OCI-LY3 (cell line): ENCODE measurements around the gene APOL3.

Source experiments
- CTCF ChIP-seq: fragments of 200-600, 300-600 bp; sonication (generic); IDR thresholded peaks from 2 replicates; pipeline ENCODE4 v1.5.1; 2014; ENCODE audit warnings: antibody characterized with exemption, low read length, low read depth
- EZH2phosphoT487 ChIP-seq: fragments of 200-600 bp; shearing (Covaris generic); IDR thresholded peaks from 2 replicates; pipeline ENCODE4 v1.6.1; 2018; ENCODE audit warnings: antibody characterized with exemption, mixed run types, low read depth

GRCh38 chr22:36180928-36181327, 20.4 kb upstream of the APOL3 start:
- TF ChIP-seq CTCF (no peak), EZH2phosphoT487 (no peak)
